Measurements from ENCODE around the gene PTPRN2.

PTPRN2 gene

GRCh38 chr7:157978766-157979165 lies 608.9 kb downstream of the PTPRN2 start:
- in situ Hi-C loops (cut with HindIII; ENCODE audit: low sequenced_read_pairs) = no loop called here
- no peak for DNase-seq (ENCODE audit: low read depth)
- TF ChIP-seq, protein P1, sequence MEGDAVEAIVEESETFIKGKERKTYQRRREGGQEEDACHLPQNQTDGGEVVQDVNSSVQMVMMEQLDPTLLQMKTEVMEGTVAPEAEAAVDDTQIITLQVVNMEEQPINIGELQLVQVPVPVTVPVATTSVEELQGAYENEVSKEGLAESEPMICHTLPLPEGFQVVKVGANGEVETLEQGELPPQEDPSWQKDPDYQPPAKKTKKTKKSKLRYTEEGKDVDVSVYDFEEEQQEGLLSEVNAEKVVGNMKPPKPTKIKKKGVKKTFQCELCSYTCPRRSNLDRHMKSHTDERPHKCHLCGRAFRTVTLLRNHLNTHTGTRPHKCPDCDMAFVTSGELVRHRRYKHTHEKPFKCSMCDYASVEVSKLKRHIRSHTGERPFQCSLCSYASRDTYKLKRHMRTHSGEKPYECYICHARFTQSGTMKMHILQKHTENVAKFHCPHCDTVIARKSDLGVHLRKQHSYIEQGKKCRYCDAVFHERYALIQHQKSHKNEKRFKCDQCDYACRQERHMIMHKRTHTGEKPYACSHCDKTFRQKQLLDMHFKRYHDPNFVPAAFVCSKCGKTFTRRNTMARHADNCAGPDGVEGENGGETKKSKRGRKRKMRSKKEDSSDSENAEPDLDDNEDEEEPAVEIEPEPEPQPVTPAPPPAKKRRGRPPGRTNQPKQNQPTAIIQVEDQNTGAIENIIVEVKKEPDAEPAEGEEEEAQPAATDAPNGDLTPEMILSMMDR (IDR thresholded peaks at IDR 0.05; ENCODE audit: low read depth, low read length, missing control alignments) = no peak
- H3K4me3 ChIP-seq (ENCODE audit: low read depth, low read length) = no peak overlapping the region

GRCh38 chr7:157977717-157978496 lies 609.7 kb downstream of the PTPRN2 start:
- in situ Hi-C loops (cut with HindIII; ENCODE audit: low sequenced_read_pairs) = no loop called here
- TF ChIP-seq, protein P1 (IDR thresholded peaks at IDR 0.05; ENCODE audit: low read depth, low read length, missing control alignments) = no peak
- H3K4me3 ChIP-seq (ENCODE audit: low read depth, low read length) = no peak overlapping the region
- no peak for DNase-seq (ENCODE audit: low read depth)

DNA sequence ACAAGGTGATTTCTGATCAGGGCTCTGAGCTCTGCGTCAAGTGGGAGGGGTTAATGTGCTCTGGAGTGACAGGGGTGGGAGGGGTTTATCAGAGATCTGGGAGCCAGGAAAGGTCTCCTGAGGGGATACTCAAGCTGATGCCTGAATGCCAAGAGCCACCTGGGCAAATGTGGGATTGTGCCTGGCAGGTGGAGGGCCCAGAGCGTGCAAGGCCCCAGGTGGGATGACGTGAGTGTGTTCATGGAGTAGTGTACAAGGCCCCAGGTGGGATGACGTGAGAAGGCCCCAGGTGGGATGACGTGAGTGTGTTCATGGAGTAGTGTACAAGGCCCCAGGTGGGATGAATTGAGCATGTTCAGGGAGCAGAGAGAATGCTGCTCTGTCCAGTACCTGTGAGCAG lies 610.3 kb downstream of the PTPRN2 start:
- no peak overlapping the region for H3K4me3 ChIP-seq (ENCODE audit: low read depth, low read length)
- DNase-seq (ENCODE audit: low read depth) = no peak
- in situ Hi-C loops (cut with HindIII; ENCODE audit: low sequenced_read_pairs) = no loop called here
- TF ChIP-seq, protein P1 (IDR thresholded peaks at IDR 0.05; ENCODE audit: low read depth, low read length, missing control alignments) = no peak

GRCh38 chr7:157976406-157976805 lies 611.2 kb downstream of the PTPRN2 start:
- no peak overlapping the region for H3K4me3 ChIP-seq (ENCODE audit: low read depth, low read length)
- in situ Hi-C loops (cut with HindIII; ENCODE audit: low sequenced_read_pairs) = no loop called here
- TF ChIP-seq, protein P1 (IDR thresholded peaks at IDR 0.05; ENCODE audit: low read depth, low read length, missing control alignments) = no peak
- no peak for DNase-seq (ENCODE audit: low read depth)

DNA sequence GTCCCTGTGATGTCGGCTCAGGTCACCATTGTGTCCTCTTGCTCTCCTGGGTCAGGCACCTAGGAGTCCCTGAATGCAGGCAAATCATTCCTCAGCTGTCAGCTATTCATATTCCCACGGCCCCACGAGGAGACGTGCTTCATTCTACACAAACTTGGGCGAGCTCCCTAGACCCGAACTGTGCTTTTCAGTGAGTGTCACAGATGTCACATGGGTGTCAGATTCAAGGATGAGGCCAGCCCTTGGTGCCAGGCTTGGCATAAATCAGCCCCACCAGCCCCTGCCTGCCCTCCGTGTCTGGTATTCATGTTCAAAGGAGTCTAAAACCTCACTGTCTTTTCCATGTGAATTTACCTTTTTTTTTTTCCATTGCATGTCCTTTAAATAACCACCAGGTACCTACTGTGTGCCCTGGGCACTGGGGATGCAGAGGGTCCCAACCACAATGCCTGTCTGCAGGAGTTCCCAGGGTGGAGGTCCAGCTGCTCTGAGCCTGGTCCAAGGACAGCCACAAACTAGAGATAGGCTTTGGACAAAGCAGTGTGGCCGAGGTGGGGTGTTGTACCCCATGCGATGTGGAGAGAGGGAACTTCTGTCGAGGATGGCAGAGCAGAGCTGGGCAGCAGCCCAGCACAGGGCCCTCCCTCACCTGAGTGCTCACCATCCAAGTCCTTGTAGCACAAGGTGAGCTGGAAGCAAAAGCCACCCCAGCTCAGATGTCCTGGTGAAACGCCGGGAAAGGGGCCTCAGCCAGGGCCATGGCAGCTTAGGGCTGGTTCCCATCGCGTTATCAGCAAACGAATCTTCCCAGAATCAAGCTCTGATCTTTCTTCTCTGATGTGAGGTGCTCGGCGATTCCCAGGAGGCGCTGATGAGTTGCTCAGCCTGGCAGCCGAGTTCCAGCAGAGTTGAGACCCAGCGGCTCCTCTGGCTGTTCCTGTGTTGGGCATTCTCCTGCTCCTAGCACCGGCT lies 611.9 kb downstream of the PTPRN2 start:
- H3K4me3 ChIP-seq (ENCODE audit: low read depth, low read length) = no peak overlapping the region
- in situ Hi-C loops (cut with HindIII; ENCODE audit: low sequenced_read_pairs) = no loop called here
- TF ChIP-seq, protein P1 (IDR thresholded peaks at IDR 0.05; ENCODE audit: low read depth, low read length, missing control alignments) = no peak
- DNase-seq (ENCODE audit: low read depth) = no peak

DNA sequence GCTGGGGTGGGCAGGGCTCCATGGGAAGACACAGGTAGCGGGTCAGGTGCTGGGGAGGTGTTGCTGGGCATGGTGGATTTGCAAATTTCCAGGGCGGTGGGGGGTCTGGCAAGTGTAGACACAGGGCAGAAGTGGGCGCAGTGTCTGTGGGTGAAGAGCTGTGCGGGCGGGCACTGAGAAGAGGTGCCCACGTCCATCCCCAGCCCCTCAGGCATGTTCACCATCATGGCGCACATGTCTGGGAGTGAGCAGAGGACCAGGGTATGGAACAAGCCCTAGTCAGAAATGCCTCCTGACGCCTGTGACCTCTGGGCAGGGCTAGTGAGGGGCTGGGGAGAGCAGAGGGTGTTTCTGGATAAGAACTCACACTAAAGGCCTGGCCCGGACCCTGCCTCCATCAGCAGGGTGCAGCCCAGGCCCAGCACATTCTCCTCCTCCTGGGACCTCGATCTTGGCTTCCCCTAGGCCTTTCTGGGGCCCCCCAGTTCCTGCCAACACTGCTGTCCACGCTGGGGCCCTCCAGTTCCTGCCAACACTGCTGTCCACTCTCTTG lies 612.9 kb downstream of the PTPRN2 start:
- no peak overlapping the region for H3K4me3 ChIP-seq (ENCODE audit: low read depth, low read length)
- DNase-seq (ENCODE audit: low read depth) = no peak
- in situ Hi-C loops (cut with HindIII; ENCODE audit: low sequenced_read_pairs) = no loop called here
- TF ChIP-seq, protein P1 (IDR thresholded peaks at IDR 0.05; ENCODE audit: low read depth, low read length, missing control alignments) = no peak

All from astrocyte of the cerebellum (primary cell).